Left ventricle myocardium superior (tissue), 1 donor: Measurements from ENCODE around the gene FBXO38. TPM values are rescaled to one million over a fixed set of nuclear protein-coding genes. Genes with fewer than 3 reads are reported as not detected.

ENCODE experiments used
- ATAC-seq: fragments of 200-7000 bp; cut with Tn5 transposase; one replicate; pipeline ENCODE4 v1.9.1; 2020; ENCODE audit warnings: mild to moderate bottlenecking, moderate library complexity
- DNase-seq: peaks from one replicate; pipeline ENCODE4 v3.0.0-alpha.2; 2020
- intact Hi-C: fragments of 100-400 bp; cut with micrococcal nuclease; formaldehyde crosslinking; loops from one replicate; pipeline ENCODE4 v1.11.0; 2022
- long read RNA-seq: library from polyadenylated mRNA; unstranded; transcript quantifications from one replicate; pipeline ENCODE4 v2.0.0, GENCODE V29; 2021
- total RNA-seq: library from RNA; stranded (reverse); fragmentation: NEBNext Ultra II Directional; extraction: Animal tissue kit (Norgen Biotek cat#: 25700); gene quantifications from one replicate; pipeline ENCODE4 v1.2.1, GENCODE V29; 2021
- donor health status: DM: no; HTN: yes; CAD: no; lungs with severe emphysema.

FBXO38 gene, protein sequence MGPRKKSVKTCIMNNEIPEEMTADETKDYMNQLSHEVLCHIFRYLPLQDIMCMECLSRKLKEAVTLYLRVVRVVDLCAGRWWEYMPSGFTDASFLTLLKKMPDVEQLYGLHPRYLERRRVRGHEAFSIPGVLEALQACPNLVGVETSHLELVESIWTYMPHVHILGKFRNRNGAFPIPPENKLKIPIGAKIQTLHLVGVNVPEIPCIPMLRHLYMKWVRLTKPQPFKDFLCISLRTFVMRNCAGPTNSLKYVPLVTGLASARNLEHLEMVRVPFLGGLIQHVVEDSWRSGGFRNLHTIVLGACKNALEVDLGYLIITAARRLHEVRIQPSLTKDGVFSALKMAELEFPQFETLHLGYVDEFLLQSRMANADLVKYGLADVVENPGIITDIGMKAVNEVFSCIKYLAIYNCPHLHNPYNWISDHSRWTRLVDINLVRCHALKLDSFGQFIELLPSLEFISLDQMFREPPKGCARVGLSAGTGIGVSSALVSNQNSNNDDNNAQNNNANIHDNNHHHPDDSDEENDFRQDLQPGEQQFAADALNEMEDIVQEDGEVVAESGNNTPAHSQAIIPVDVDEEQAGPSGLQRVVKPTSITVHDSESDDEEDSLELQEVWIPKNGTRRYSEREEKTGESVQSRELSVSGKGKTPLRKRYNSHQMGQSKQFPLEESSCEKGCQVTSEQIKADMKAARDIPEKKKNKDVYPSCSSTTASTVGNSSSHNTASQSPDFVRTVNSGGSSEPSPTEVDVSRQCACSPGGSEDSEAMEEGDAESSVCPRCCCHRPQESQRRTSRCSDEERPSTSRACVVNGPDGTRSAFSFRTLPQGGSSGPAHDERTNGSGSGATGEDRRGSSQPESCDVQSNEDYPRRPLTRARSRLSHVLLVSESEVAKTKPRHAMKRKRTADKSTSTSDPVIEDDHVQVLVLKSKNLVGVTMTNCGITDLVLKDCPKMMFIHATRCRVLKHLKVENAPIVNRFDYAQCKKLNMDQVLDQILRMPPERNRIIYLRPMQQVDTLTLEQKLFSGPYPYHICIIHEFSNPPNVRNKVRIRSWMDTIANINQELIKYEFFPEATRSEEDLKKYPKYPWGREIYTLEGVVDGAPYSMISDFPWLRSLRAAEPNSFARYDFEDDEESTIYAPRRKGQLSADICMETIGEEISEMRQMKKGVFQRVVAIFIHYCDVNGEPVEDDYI
- 41.2 TPM for total RNA-seq
- long read RNA-seq, full-length matches to known transcripts = 3 of 10 reads
- long read RNA-seq, partial matches to known transcripts = 7 of 10 reads
- long read RNA-seq, other reads (novel, unspliced or antisense) = 0 of 10 reads

DNA sequence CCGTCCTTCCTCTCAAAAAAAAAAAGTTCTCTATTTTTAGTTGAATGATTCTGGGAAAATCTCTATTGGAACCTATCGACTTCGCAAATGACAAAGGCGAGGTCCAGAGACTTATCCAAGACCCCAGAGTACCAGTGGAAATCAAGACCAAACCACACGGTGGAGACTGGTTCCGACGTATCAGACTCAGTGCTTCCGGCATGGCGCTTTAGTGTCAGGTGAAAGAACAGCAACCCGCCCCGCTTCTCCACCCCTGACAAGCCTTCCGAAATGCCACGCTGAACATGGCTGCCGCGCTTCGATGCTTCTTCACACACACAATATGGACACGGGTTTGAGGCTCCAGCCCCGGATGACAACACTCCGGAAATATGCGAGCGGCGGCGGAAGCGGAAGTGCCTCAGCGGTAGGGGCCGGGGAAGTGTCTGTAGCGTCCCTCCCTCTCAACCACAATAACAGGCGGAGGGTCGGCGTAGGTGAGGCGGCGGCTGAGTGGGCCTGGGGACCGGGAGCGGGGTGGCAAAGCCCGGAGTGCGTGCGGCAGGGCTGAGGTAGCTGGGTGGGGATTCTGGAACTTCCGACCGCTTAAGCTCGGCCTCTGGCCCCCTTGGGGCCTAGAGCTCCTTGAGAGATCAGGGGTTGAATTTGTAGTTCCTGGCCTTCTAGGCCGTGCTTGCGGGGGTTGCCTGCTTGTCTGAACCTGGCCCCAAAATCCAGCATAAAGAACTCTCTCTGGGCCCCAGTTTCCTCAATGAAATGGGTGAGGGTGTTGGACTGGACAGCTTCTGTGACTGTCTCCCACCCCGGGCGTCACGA lies at the start of gene FBXO38:
TSS of gene FBXO38 (plus strand) at position 395 of the 816 bp plus-strand sequence. CDS start 10,819 bp downstream, outside the sequence.
- peak; percentile 98 for ATAC-seq
- intact Hi-C loops = no loop called here
- peak; percentile 96 for DNase-seq

DNA sequence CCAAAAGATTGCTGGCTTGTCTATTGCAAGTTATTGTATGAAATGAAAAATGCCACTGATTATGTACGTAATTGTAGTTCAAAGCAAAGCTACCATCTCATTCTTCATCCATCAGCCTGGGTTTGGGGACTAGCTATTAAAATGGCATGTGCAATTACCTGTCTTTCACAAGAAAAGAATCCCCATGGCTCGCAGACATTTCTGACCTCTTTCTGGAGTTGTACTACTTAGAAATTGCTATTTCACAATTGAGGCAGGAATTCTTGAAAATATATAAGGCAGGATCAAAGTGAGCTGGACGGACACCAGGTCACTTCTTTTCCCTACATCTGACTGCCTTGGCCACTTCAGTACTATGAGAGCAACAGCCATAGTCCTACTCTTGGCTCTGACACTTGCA lies 48.5 kb upstream of the FBXO38 start, which contains the start of gene SPINK9:
TSS of gene SPINK9 (plus strand) at position 301 of the 400 bp plus-strand sequence. CDS start at position 356, 55 bp downstream.
- DNase-seq (no peak), ATAC-seq (no peak)

GRCh38 chr5:148336704-148337435 lies 46.9 kb upstream of the FBXO38 start:
- no peak for DNase-seq
- no peak for ATAC-seq
- intact Hi-C loops = no loop called here

More for the DNA sequence above, 48.5 kb upstream of the FBXO38 start, which contains the start of gene SPINK9:
- intact Hi-C loops = no loop called here

DNA sequence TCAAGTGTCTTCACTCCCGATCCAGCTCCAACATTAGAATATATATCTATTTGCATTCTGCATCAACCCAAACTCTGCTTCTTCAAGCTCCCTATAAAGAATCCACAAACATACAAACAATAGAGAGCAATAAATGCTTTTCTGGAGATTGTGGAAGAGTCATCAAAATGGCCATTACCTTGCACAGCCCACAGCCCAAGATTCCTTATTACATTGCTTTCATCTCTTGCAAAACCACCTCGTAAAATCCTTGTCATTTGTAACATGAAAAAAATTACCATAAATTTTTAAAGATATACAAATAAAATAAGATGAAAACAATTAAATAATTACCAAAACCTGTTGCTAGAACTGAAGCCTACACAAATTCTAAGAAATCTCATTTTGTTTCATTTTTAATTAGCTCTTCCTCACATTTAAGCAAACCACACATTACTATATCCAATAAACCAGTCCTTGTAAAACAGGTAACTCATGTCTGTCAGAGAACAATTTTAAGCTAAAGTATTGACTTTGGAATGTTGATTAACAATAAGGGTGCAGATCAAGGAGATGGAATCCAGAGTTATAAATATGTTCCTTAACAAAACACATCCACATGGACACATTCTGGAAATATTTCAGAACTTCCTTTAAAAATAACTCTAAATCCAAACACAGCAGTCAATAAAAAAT lies 41.2 kb upstream of the FBXO38 start:
- ATAC-seq (no peak), DNase-seq (no peak)
- intact Hi-C loops = no loop called here

GRCh38 chr5:148343046-148343407 lies 40.7 kb upstream of the FBXO38 start:
- DNase-seq (no peak), ATAC-seq (no peak)
- intact Hi-C loops = no loop called here

DNA sequence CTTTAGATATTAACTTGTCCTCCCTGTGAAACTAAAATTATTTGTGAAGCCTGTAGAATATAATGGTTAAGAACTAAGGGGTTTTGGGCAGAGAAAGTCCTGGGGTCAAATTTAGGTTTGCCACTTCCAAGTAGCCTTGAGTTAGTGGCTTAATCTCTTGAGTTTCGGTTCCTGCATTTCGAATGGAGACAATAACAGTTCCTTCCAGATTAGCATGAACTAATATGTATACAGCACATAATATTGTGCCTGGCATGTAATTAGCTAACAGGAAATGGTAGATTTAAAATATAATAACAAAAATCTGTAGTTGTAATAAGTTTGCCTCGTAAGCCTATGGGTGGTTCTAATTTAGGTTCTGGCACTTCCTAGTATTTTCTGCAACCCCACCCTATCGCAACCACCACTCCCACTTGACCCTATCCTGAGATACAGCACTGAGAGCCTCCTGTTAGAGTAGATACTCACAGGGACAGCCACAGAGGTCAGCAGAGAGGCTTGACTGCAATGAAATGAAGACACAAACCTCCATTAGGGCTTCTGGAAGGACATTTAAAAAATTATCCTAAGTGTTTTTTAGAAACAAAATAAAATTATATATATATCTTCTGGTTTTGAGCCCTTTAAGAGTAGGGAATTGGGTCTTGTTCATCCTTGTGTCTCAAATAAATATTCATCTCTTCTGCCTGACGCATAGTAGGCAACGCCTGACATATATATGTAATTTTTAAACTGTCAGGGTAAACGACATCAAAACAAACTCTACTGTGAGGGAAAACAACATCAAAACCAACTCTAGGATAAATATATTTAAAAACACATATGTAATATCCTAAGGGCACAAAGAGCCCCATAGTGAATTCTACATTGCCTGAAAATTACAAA lies 39.9 kb upstream of the FBXO38 start:
- no peak for ATAC-seq
- no peak for DNase-seq
- intact Hi-C loops = no loop called here

- no peak for DNase-seq
- ATAC-seq = no peak
- intact Hi-C loops = no loop called here
These were observed 36.1 kb upstream of the FBXO38 start for GRCh38 chr5:148347706-148348105.

DNA sequence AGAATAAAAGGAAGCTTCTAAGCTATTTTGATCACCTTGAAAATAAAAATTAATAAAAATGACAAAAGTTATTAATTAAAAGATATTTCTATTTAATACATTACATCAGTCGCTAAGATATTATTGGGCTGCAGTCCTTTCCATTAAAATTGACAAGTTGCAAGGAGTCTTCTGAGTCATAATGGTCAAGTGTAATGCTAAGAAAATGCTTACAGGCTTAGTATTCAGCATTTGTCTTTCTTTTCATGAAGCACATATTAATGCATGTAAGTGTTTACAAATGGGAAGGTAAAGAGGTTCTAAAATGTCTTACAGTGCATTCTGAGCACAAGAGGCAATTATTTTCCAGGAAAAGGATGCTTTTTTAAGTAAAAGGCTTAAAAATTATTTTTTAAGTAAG lies 31.1 kb upstream of the FBXO38 start:
- no peak for ATAC-seq
- intact Hi-C loops = no loop called here

DNA sequence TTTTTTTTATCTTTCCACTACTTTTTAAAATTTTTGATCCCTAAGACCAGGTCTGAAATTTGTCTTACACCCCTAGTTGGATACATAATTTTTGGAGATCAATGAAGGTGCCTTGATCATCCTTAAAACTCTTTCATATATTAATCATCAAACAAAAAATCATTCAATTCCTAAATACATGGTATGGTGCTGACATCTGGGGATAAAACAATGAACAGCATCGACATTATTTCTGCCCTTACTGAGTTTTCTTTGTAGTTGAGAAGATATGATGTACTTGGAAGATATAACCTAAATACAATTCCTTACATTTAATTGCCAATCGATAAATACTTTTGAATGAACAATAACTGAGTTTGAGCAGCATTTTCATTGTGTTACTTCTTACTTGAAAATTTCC lies 30.1 kb upstream of the FBXO38 start:
- intact Hi-C loops = no loop called here

More for the DNA sequence above, 31.1 kb upstream of the FBXO38 start:
- no peak for DNase-seq

DNA sequence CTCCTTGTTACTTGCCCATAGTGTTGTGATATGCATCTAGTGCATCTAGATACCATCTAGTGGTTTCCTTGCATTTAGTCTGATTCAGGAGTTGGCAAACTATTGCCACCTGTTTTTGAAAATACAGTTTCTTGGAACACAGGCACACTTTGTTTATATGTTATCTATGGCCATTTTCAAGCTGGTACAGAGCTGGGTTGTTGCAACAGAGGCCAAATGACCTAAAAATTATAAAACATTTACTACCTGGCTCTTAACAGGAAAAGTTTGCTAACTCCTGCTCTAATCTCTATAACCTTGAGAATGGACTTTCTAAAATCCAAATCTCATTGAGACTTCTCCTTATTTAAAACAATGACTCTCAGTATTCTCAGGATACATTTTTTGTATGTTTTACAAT lies 19.4 kb upstream of the FBXO38 start:
- ATAC-seq (no peak), DNase-seq (no peak)
- intact Hi-C loops = no loop called here

More for the DNA sequence above, 30.1 kb upstream of the FBXO38 start:
- DNase-seq (no peak), ATAC-seq (no peak)

DNA sequence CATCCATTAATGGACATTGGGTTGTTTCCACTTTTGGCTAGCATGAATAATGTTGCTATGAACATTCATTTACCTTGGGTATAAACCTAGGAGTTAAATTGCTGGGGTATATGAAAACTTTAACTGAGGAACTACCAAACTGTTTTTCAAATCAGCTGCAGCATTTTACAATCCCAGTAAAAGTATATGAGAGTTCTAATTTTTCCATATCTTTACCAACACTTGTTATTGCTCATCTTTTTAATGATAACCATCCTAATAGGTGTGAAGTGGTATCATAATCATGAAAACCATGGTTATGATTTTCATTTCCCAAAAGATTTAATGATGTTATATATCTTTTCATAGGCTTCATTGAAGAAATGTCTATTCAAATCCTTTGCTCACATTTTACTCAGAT lies 15.5 kb upstream of the FBXO38 start:
- DNase-seq (no peak), ATAC-seq (no peak)
- intact Hi-C loops = no loop called here

GRCh38 chr5:148372166-148372725 lies 11.5 kb upstream of the FBXO38 start:
- no peak for DNase-seq
- no peak for ATAC-seq
- intact Hi-C loops = loop anchor here (5.0 kb wide), 1 partner anchor 190 kb away; no protein-coding TSS in a partner anchor

- no peak for ATAC-seq
- DNase-seq = no peak
- intact Hi-C loops = loop anchor here (5.0 kb wide), 1 partner anchor 191 kb away; no protein-coding TSS in a partner anchor
These were observed 10.9 kb upstream of the FBXO38 start for GRCh38 chr5:148372893-148373292.

GRCh38 chr5:148374690-148375360 lies 8.9 kb upstream of the FBXO38 start:
- intact Hi-C loops = loop anchor here (5.0 kb wide), 1 partner anchor 193 kb away; no protein-coding TSS in a partner anchor
- DNase-seq (no peak), ATAC-seq (peak; percentile 64)

- intact Hi-C loops = no loop called here
These were observed 7.6 kb upstream of the FBXO38 start for GRCh38 chr5:148376198-148376597.

More at GRCh38 chr5:148376198-148376597, 7.6 kb upstream of the FBXO38 start:
- no peak for DNase-seq
- peak; percentile 62 for ATAC-seq
